H54 (cell line): ENCODE measurements around the gene PDZD2.
"Not testable (repeated sequence)": the region's sequence is repeated elsewhere in the genome, so short reads cannot be mapped to it uniquely, and the experiment has no call there.

Experiments
- DNase-seq: peaks from one replicate; pipeline ENCODE4 v3.0.0; 2011; ENCODE audit warnings: low spot score, mixed read lengths; ENCODE audit not compliant: insufficient read length
- FAIRE-seq: peaks from 3 replicates; lab custom pipeline; 2011; peaks lifted over from hg19 to GRCh38; lab: Jason Lieb, UNC
- POLR2A ChIP-seq: IDR thresholded peaks from 2 replicates; pipeline ENCODE4 v1.6.1; 2011; ENCODE audit warnings: low read depth, mild to moderate bottlenecking, low read length

The PDZD2 gene

GRCh38 chr5:31682851-31683250, 43.9 kb downstream of the PDZD2 start:
- FAIRE-seq (no peak), DNase-seq (no peak)
- no peak for TF ChIP-seq POLR2A

GRCh38 chr5:31688515-31689092, 49.7 kb downstream of the PDZD2 start:
- no peak for FAIRE-seq
- TF ChIP-seq POLR2A: no peak
- no peak for DNase-seq

GRCh38 chr5:31691408-31691807, 52.5 kb downstream of the PDZD2 start:
- FAIRE-seq, DNase-seq: not testable (repeated sequence)

GRCh38 chr5:31692561-31693221, 53.8 kb downstream of the PDZD2 start:
- TF ChIP-seq POLR2A: no peak
- FAIRE-seq: no peak
- no peak for DNase-seq

- DNase-seq: no peak
- no peak for TF ChIP-seq POLR2A
- FAIRE-seq: no peak
These were observed 59.7 kb downstream of the PDZD2 start for GRCh38 chr5:31698673-31699072.

GRCh38 chr5:31701642-31702299, 62.8 kb downstream of the PDZD2 start:
- no peak for FAIRE-seq
- TF ChIP-seq POLR2A: no peak

GRCh38 chr5:31702712-31703111, 63.8 kb downstream of the PDZD2 start:
- no peak for TF ChIP-seq POLR2A
- FAIRE-seq (no peak), DNase-seq (no peak)

More at GRCh38 chr5:31701642-31702299, 62.8 kb downstream of the PDZD2 start:
- no peak for DNase-seq

- no peak for TF ChIP-seq POLR2A
- FAIRE-seq: no peak
- DNase-seq: no peak
These were observed 64.8 kb downstream of the PDZD2 start for GRCh38 chr5:31703757-31704156.

- no peak for FAIRE-seq
- DNase-seq: no peak
- TF ChIP-seq POLR2A: no peak
These were observed 67.3 kb downstream of the PDZD2 start for GRCh38 chr5:31706186-31706585.

- no peak for TF ChIP-seq POLR2A
These were observed 68.4 kb downstream of the PDZD2 start for GRCh38 chr5:31707329-31707728.

GRCh38 chr5:31708089-31708488, 69.2 kb downstream of the PDZD2 start:
- TF ChIP-seq POLR2A: no peak
- no peak for FAIRE-seq
- no peak for DNase-seq

More at GRCh38 chr5:31707329-31707728, 68.4 kb downstream of the PDZD2 start:
- FAIRE-seq (no peak), DNase-seq (no peak)

- DNase-seq (no peak), FAIRE-seq (no peak)
- TF ChIP-seq POLR2A: no peak
These were observed 72.4 kb downstream of the PDZD2 start for GRCh38 chr5:31711363-31711762.

- FAIRE-seq: no peak
These were observed 73.1 kb downstream of the PDZD2 start for GRCh38 chr5:31711935-31712592.

GRCh38 chr5:31717561-31717960, 78.6 kb downstream of the PDZD2 start:
- DNase-seq: no peak
- no peak for TF ChIP-seq POLR2A
- FAIRE-seq: no peak

More at GRCh38 chr5:31711935-31712592, 73.1 kb downstream of the PDZD2 start:
- no peak for TF ChIP-seq POLR2A
- DNase-seq: no peak
